CD14-positive monocyte (primary cell): Measurements from ENCODE around the gene RNASE13. TPM values are rescaled to one million over a fixed set of nuclear protein-coding genes. Genes with fewer than 3 reads are reported as not detected.

ENCODE experiments used
- DNase-seq, 3 donors: peaks; one replicate each; pipeline ENCODE4 v3.0.0-alpha.2; 2011 to 2022
- H2AFZ ChIP-seq: 2 replicates; pipeline ENCODE4 v1.6.0; 2012; ENCODE audit warnings: mild to moderate bottlenecking, low read depth, low read length, inconsistent platforms; ENCODE audit not compliant: insufficient read depth, poor library complexity, severe bottlenecking
- H3K27ac ChIP-seq, 2 donors: 1 replicate in 1 of 2; 2 replicates in 1 of 2; pipeline ENCODE4 v1.5.1; 2012 to 2013; ENCODE audit warnings: low read length in 2 of 2, control low read depth in 1 of 2, inconsistent platforms in 1 of 2, low read depth in 1 of 2, mild to moderate bottlenecking in 1 of 2
- H3K27me3 ChIP-seq, 2 donors: one replicate each; pipeline versions ENCODE4 v1.6.0 to v1.6.1; 2011 to 2013; ENCODE audit warnings: low read length in 2 of 2; ENCODE audit not compliant: control insufficient read depth in 2 of 2, insufficient read depth in 2 of 2
- H3K36me3 ChIP-seq, 2 donors: replicated peaks in 1 of 2; 1 replicate in 1 of 2; 2 replicates in 1 of 2; pipeline versions ENCODE4 v1.5.1 to v1.6.1; 2012 to 2013; ENCODE audit warnings: low read length in 2 of 2, control low read depth in 1 of 2, inconsistent platforms in 1 of 2, mild to moderate bottlenecking in 1 of 2; ENCODE audit not compliant: insufficient read depth in 2 of 2, control insufficient read depth in 1 of 2
- H3K4me1 ChIP-seq, 2 donors: 1 replicate in 1 of 2; 2 replicates in 1 of 2; pipeline versions ENCODE4 v1.5.1 to v1.6.1; 2012 to 2013; ENCODE audit warnings: low read length in 2 of 2, control low read depth in 1 of 2, inconsistent platforms in 1 of 2, mild to moderate bottlenecking in 1 of 2, moderate library complexity in 1 of 2; ENCODE audit not compliant: insufficient read depth in 2 of 2, control insufficient read depth in 1 of 2
- H3K4me2 ChIP-seq: replicated peaks from 2 replicates; pipeline ENCODE3; 2012; ENCODE audit warnings: low read length, moderate library complexity, mild to moderate bottlenecking; ENCODE audit not compliant: poor library complexity, severe bottlenecking; ENCODE audit errors: extremely low read depth
- H3K4me3 ChIP-seq, 3 experiments: fragments of 200-600 bp in 1 of 3; sonication (generic) in 1 of 3; replicated peaks in 1 of 3; 1 replicate in 2 of 3; 2 replicates in 1 of 3; pipeline ENCODE4 v1.5.1; 2011 to 2013; ENCODE audit warnings: low read length in 3 of 3, mild to moderate bottlenecking in 3 of 3, control low read depth in 2 of 3, low read depth in 2 of 3, inconsistent platforms in 1 of 3, moderate library complexity in 1 of 3
- H3K79me2 ChIP-seq: 2 replicates; pipeline ENCODE4 v1.6.0; 2012; ENCODE audit warnings: mild to moderate bottlenecking, control low read depth, inconsistent platforms, low read length, moderate library complexity; ENCODE audit not compliant: insufficient read depth
- H3K9ac ChIP-seq: 2 replicates; pipeline ENCODE4 v1.6.0; 2017; ENCODE audit warnings: low read length, mild to moderate bottlenecking; ENCODE audit not compliant: insufficient read depth, poor library complexity, severe bottlenecking
- H3K9me3 ChIP-seq, 2 donors: replicated peaks in 1 of 2; 1 replicate in 1 of 2; 2 replicates in 1 of 2; pipeline versions ENCODE4 v1.5.1 to v1.6.1; 2012 to 2013; ENCODE audit warnings: low read length in 2 of 2, control low read depth in 1 of 2; ENCODE audit not compliant: control insufficient read depth in 1 of 2, insufficient read depth in 1 of 2
- H4K20me1 ChIP-seq: 2 replicates; pipeline ENCODE4 v1.6.0; 2012; ENCODE audit warnings: mild to moderate bottlenecking, low read length, control low read depth, moderate library complexity; ENCODE audit not compliant: insufficient read depth
- H3K27ac Mint-ChIP-seq, 7 donors: one replicate each; pipeline ENCODE4 v1.8.0; 2020; ENCODE audit warnings: mild to moderate bottlenecking in 7 of 7, mixed read lengths in 7 of 7, moderate library complexity in 6 of 7, inconsistent platforms in 2 of 7
- H3K27me3 Mint-ChIP-seq, 3 donors: one replicate each; pipeline ENCODE4 v1.8.0; 2021 to 2022; ENCODE audit warnings: low read depth in 3 of 3, mild to moderate bottlenecking in 3 of 3, mixed read lengths in 3 of 3, moderate library complexity in 3 of 3, inconsistent platforms in 1 of 3
- H3K36me3 Mint-ChIP-seq, 2 donors: one replicate each; pipeline ENCODE4 v1.8.0; 2020; ENCODE audit warnings: mixed read lengths in 2 of 2, inconsistent platforms in 1 of 2, mild to moderate bottlenecking in 1 of 2
- H3K4me1 Mint-ChIP-seq: one replicate; pipeline ENCODE4 v1.8.0; 2020; ENCODE audit warnings: mild to moderate bottlenecking, mixed read lengths
- H3K4me3 Mint-ChIP-seq, 2 donors: one replicate each; pipeline ENCODE4 v1.8.0; 2020; ENCODE audit warnings: mild to moderate bottlenecking in 2 of 2, mixed read lengths in 2 of 2, moderate library complexity in 1 of 2
- H3K9me3 Mint-ChIP-seq, 7 donors: one replicate each; pipeline ENCODE4 v1.8.0; 2020 to 2022; ENCODE audit warnings: mixed read lengths in 7 of 7, mild to moderate bottlenecking in 6 of 7, moderate library complexity in 6 of 7, inconsistent platforms in 2 of 7
- WGBS: methylation state at CpG from one replicate; pipeline ENCODE4 v1.1.5; 2013; ENCODE audit warnings: missing lambda C conversion rate; ENCODE audit not compliant: insufficient coverage; 5-methylcytosine and 5-hydroxymethylcytosine counted together
- intact Hi-C, 2 donors: fragments of 100-400 bp; cut with micrococcal nuclease; formaldehyde crosslinking; loops; one replicate each; pipeline versions ENCODE4 v1.15.0 to v1.15.1; 2023
- polyA plus RNA-seq, 3 donors: library from polyadenylated mRNA; depleted of rRNA in 1 of 3; unstranded in 2 of 3; stranded (reverse) in 1 of 3; fragments of 300-500 nt in 2 of 3; fragments of >200 nt in 1 of 3; fragmentation: Illumina TruSeq in 2 of 3; gene quantifications; 1 replicate in 2 of 3; 2 replicates in 1 of 3; pipeline ENCODE4 v1.2.3, GENCODE V29; 2012 to 2021
- TF ChIP-seq, protein P1 (sequence below): fragments of 200-600 bp; IDR thresholded peaks from one replicate; pipeline ENCODE4 v1.8.0; 2022; ENCODE audit warnings: antibody characterized with exemption, mild to moderate bottlenecking

Gene RNASE13
- polyA plus RNA-seq, 3 donors = 0.39 TPM; not detected in 2

DNA sequence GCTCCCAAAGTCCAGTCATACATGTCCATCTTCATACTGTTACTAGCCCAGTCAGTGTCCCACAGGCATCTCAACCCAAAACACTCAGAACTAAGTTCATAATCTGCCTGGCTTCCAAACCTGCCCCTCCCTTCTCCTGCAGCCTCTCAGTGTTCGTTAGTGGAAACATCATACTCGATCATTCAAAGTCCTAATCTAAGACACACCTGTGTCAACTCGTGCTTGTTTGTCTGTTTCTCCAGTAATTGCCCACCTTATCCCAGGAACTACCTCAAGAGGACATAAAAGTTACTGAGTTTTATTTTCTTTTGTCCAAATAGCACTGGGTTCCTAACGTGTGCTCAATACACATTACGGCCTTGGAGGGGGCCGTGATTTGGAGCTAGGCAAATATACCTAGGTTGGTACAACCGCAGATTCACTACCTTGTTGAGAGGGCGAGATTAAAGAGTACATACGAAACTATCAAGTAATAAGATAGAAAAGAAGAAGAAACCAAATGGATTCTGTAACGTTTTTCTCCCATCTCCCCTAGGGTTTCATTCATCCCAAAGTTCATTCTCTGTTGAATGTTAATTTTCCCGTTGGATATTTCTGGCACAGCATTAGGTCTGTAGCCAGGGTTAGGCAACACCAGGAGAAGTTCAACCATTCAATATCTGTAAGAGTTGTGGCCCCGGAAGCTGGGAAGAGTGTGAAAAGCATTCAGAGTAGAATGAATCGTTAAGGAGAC lies 26.2 kb upstream of the RNASE13 start:
- no peak overlapping the region for H3K4me3 Mint-ChIP-seq
- peaks cover 0 to 2% (median 0%) of the 10 kb centered on the region in 7 donors for H3K9me3 Mint-ChIP-seq
- TF ChIP-seq, protein P1, sequence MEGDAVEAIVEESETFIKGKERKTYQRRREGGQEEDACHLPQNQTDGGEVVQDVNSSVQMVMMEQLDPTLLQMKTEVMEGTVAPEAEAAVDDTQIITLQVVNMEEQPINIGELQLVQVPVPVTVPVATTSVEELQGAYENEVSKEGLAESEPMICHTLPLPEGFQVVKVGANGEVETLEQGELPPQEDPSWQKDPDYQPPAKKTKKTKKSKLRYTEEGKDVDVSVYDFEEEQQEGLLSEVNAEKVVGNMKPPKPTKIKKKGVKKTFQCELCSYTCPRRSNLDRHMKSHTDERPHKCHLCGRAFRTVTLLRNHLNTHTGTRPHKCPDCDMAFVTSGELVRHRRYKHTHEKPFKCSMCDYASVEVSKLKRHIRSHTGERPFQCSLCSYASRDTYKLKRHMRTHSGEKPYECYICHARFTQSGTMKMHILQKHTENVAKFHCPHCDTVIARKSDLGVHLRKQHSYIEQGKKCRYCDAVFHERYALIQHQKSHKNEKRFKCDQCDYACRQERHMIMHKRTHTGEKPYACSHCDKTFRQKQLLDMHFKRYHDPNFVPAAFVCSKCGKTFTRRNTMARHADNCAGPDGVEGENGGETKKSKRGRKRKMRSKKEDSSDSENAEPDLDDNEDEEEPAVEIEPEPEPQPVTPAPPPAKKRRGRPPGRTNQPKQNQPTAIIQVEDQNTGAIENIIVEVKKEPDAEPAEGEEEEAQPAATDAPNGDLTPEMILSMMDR = no peak
- H3K27me3 Mint-ChIP-seq = peaks cover 11 to 15% (median 14%) of the 10 kb centered on the region in 3 donors
- no peaks in the 10 kb centered on the region for H3K4me1 Mint-ChIP-seq
- Histone ChIP-seq H3K4me1 (no peaks in the 10 kb centered on the region), H3K4me3 (no peak overlapping the region), H3K27ac (no peak overlapping the region), H2AFZ (no peak overlapping the region), H4K20me1 (no peaks in the 10 kb centered on the region), H3K9me3 (no peaks in the 10 kb centered on the region), H3K27me3 (peaks cover 0 to 8% of the 10 kb centered on the region in 2 donors), H3K4me2 (no peak overlapping the region), H3K36me3 (no peaks in the 10 kb centered on the region), H3K79me2 (no peaks in the 10 kb centered on the region), H3K9ac (no peak overlapping the region)
- H3K27ac Mint-ChIP-seq = no peak overlapping the region
- no peak for DNase-seq
- no peaks in the 10 kb centered on the region for H3K36me3 Mint-ChIP-seq
- intact Hi-C loops = loop anchor here in 1 of 2 donors (10.0 kb wide), 1 partner anchor 46 kb away; no protein-coding TSS in a partner anchor
- WGBS = 94% methylated on average over 8 of the region's 13 CpGs

DNA sequence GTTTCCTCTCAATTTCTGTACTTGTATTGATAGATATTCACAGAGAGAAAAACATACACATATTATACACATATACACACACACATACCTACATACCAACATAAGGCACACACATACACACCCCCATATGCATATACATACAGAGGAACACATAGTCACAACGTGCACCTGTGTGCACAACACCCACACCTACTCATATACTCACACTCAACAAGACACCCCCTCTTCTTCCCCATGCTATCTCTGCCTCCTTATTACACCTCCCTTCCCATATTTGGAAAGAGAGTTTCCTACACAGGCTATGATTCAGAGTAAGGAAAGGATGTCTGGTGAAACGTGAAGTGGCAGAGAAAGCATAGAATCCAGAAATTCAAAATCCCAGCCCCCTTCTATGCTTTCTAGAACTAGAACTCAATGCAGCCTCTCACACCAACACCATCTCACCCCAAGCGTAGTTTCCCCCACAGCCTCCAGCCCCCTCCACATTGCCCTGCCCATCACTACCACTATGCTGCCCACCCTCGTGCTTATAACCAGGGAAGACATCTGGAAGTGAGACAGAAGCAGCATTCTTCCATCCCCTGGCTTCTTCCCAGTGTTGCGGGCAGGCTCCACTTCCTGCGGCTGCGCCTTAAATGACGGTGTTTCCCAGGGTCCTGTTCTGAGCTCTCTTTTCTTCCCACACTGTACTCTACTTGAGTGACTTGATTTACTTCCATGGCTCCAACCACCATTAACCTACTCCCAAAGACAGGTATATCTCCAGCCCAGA lies 25.4 kb upstream of the RNASE13 start:
- Histone ChIP-seq H3K4me1 (no peaks in the 10 kb centered on the region), H3K79me2 (no peaks in the 10 kb centered on the region), H3K9ac (no peak overlapping the region), H3K4me2 (no peak overlapping the region), H3K36me3 (no peaks in the 10 kb centered on the region), H3K9me3 (no peaks in the 10 kb centered on the region), H3K27ac (no peak overlapping the region), H4K20me1 (no peaks in the 10 kb centered on the region), H3K27me3 (peaks cover 0 to 8% of the 10 kb centered on the region in 2 donors), H2AFZ (no peak overlapping the region), H3K4me3 (no peak overlapping the region)
- Mint-ChIP-seq H3K36me3 (no peaks in the 10 kb centered on the region), H3K9me3 (peaks cover 0 to under 1% (median 0%) of the 10 kb centered on the region in 7 donors), H3K27ac (no peak overlapping the region), H3K4me1 (no peaks in the 10 kb centered on the region), H3K4me3 (no peak overlapping the region), H3K27me3 (peaks cover 5 to 13% (median 11%) of the 10 kb centered on the region in 3 donors)
- TF ChIP-seq, protein P1 = no peak
- no peak for DNase-seq
- intact Hi-C loops = loop anchor here (5.0 to 10.0 kb wide), 2 partner anchors 43 to 45 kb away; no protein-coding TSS in a partner anchor
- 90% methylated on average over 4 of the region's 8 CpGs for WGBS
